ENCODE measurements around the gene ARNT2. TPM values are rescaled to one million over a fixed set of nuclear protein-coding genes. Genes with fewer than 3 reads are reported as not detected.

The ARNT2 gene
- total and polyA plus RNA-seq, 4 donors: 2.0 to 12.2 (median 5.5) TPM

DNA sequence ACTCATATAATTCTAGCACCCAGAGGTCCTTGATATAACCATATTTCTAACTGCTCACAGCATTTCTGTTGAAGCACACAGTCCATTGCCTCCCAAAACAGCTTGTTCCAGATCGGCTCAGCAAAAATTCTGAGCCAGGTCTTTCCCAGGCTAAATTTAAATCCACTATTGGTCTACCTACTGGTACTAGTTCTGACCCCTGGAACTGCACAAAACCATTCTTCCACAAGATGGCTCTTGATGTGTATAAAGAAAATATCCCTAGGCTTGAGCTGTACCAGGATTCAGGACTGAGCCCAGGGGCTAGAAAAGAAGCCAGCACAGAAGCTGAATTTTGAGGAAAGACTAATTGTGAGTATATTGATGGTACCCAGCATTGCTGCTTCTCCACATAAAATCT, 215.5 kb downstream of the ARNT2 start:
- peaks cover 0 to 5% (median 2%) of the 10 kb centered on the region in 4 donors for H3K9me3 ChIP-seq (ENCODE audit: control insufficient read depth in 4 of 4, insufficient read depth in 3 of 4, low read length in 3 of 4)
- H3K4me1 ChIP-seq (ENCODE audit: control insufficient read depth in 5 of 5, insufficient read depth in 5 of 5, low read length in 5 of 5): peaks cover 0 to 51% (median 25%) of the 10 kb centered on the region in 5 donors
- H3K4me3 ChIP-seq: no peak overlapping the region
- DNase-seq (peak in 2 of 3 donors; percentile 58 to 63), ATAC-seq (ENCODE audit: insufficient read depth, low FRiP score) (peak; percentile 35)
- WGBS, 2 donors: 59 to 76% methylated on average over 1 of the region's 1 CpG
- TF ChIP-seq, protein P1, sequence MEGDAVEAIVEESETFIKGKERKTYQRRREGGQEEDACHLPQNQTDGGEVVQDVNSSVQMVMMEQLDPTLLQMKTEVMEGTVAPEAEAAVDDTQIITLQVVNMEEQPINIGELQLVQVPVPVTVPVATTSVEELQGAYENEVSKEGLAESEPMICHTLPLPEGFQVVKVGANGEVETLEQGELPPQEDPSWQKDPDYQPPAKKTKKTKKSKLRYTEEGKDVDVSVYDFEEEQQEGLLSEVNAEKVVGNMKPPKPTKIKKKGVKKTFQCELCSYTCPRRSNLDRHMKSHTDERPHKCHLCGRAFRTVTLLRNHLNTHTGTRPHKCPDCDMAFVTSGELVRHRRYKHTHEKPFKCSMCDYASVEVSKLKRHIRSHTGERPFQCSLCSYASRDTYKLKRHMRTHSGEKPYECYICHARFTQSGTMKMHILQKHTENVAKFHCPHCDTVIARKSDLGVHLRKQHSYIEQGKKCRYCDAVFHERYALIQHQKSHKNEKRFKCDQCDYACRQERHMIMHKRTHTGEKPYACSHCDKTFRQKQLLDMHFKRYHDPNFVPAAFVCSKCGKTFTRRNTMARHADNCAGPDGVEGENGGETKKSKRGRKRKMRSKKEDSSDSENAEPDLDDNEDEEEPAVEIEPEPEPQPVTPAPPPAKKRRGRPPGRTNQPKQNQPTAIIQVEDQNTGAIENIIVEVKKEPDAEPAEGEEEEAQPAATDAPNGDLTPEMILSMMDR (IDR thresholded peaks at IDR 0.05; ENCODE audit: control extremely low read depth, extremely low read depth): no peak
- no peak overlapping the region for H3K27ac ChIP-seq (ENCODE audit: low read depth in 1 of 2, low read length in 1 of 2)
- no peak overlapping the region for H3K9ac ChIP-seq (ENCODE audit: insufficient read depth in 1 of 2, low read length in 2 of 2)
- no peaks in the 10 kb centered on the region for H3K27me3 ChIP-seq (ENCODE audit: control insufficient read depth in 3 of 3, insufficient read depth in 3 of 3, low read length in 2 of 3)
- H3K36me3 ChIP-seq (ENCODE audit: control insufficient read depth in 4 of 4, insufficient read depth in 4 of 4, low read length in 4 of 4): no peaks in the 10 kb centered on the region

DNA sequence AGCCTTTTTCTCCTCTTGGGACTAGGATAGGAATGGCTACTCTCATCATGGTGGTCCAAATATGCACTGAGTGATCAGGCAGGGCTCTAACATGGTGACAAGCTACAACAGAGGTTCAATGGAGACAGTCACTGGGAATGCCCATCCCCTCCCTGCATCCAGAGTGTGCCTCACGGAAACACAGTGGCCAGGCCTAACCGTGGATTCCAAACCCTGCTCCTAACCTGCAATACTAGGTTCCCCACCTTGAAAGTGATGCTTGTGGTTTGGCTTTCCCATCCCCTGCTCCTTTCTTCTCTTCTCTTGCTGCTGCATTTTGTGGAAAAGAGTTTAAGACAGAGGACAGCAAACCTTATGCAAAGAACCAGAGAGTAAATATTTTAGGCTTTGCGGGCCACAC, 216.0 kb downstream of the ARNT2 start:
- TF ChIP-seq, protein P1 (IDR thresholded peaks at IDR 0.05; ENCODE audit: control extremely low read depth, extremely low read depth): no peak
- DNase-seq (no peak), ATAC-seq (ENCODE audit: insufficient read depth, low FRiP score) (no peak)
- Histone ChIP-seq H3K27me3 (ENCODE audit: control insufficient read depth in 3 of 3, insufficient read depth in 3 of 3, low read length in 2 of 3) (no peaks in the 10 kb centered on the region), H3K36me3 (ENCODE audit: control insufficient read depth in 4 of 4, insufficient read depth in 4 of 4, low read length in 4 of 4) (no peaks in the 10 kb centered on the region), H3K9me3 (ENCODE audit: control insufficient read depth in 4 of 4, insufficient read depth in 3 of 4, low read length in 3 of 4) (peaks cover 0 to 5% (median 2%) of the 10 kb centered on the region in 4 donors), H3K9ac (ENCODE audit: insufficient read depth in 1 of 2, low read length in 2 of 2) (no peak overlapping the region), H3K4me1 (ENCODE audit: control insufficient read depth in 5 of 5, insufficient read depth in 5 of 5, low read length in 5 of 5) (peaks cover 0 to 47% (median 23%) of the 10 kb centered on the region in 5 donors), H3K4me3 (no peak overlapping the region), H3K27ac (ENCODE audit: low read depth in 1 of 2, low read length in 1 of 2) (no peak overlapping the region)
- 95 to 96% methylated on average over 3 of the region's 3 CpGs for WGBS, 2 donors

DNA sequence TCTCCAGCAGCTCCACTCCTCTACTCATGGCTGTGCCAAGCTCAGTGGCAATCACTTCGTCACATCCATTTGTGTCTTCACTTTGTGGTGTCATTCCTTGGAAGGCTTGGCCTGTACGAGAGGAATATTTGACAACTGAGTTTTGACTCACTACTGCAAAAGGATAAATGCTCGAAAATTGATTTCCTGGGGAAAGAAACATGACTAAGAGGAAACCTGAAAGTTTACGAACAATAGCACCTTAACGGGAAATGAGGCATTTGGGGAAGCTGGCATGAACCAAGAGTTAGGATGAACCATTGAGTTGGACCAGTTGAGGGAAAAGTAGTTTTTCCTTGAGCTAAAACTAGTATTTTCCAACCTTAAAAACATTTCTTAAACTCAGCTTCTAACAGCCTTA, 216.7 kb downstream of the ARNT2 start:
- no peaks in the 10 kb centered on the region for H3K27me3 ChIP-seq (ENCODE audit: control insufficient read depth in 3 of 3, insufficient read depth in 3 of 3, low read length in 2 of 3)
- peaks cover 0 to 5% (median 2%) of the 10 kb centered on the region in 4 donors for H3K9me3 ChIP-seq (ENCODE audit: control insufficient read depth in 4 of 4, insufficient read depth in 3 of 4, low read length in 3 of 4)
- no peak overlapping the region for H3K27ac ChIP-seq (ENCODE audit: low read depth in 1 of 2, low read length in 1 of 2)
- DNase-seq (no peak), ATAC-seq (ENCODE audit: insufficient read depth, low FRiP score) (no peak)
- WGBS, 2 donors: 82 to 86% methylated on average over 5 of the region's 5 CpGs
- peaks cover 0 to 39% (median 15%) of the 10 kb centered on the region in 5 donors for H3K4me1 ChIP-seq (ENCODE audit: control insufficient read depth in 5 of 5, insufficient read depth in 5 of 5, low read length in 5 of 5)
- H3K4me3 ChIP-seq: no peak overlapping the region
- H3K9ac ChIP-seq (ENCODE audit: insufficient read depth in 1 of 2, low read length in 2 of 2): no peak overlapping the region
- no peaks in the 10 kb centered on the region for H3K36me3 ChIP-seq (ENCODE audit: control insufficient read depth in 4 of 4, insufficient read depth in 4 of 4, low read length in 4 of 4)
- TF ChIP-seq, protein P1 (IDR thresholded peaks at IDR 0.05; ENCODE audit: control extremely low read depth, extremely low read depth): no peak

DNA sequence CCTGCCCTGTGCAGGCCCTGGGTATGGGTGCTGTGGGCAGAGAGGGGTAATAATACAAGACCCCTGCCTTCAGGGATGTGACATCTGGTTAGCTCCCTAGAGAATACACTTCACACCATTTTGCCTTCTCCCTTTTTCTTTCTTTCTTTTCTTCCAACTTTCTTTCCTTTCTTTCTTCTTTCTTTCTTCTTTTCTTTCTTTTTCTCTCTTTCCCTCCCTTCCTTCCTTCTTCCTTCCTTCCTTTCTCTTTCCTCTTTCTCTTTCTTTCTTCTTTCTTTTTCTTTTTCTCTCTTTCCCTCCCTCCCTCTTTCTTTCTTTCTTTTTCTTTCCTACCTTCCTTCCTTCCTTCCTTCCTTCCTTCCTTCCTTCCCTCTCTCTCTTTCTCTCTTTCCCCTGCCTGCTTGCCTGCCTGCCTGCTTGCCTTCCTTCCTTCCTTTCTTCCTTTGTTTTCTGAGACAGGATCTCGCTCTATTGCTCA, 222.5 kb downstream of the ARNT2 start:
- no peak for ATAC-seq (ENCODE audit: insufficient read depth, low FRiP score)
- Histone ChIP-seq H3K9ac (ENCODE audit: insufficient read depth in 1 of 2, low read length in 2 of 2) (no peak overlapping the region), H3K9me3 (ENCODE audit: control insufficient read depth in 4 of 4, insufficient read depth in 3 of 4, low read length in 3 of 4) (peaks cover 0 to 5% (median 2%) of the 10 kb centered on the region in 4 donors), H3K27me3 (ENCODE audit: control insufficient read depth in 3 of 3, insufficient read depth in 3 of 3, low read length in 2 of 3) (no peaks in the 10 kb centered on the region), H3K4me1 (ENCODE audit: control insufficient read depth in 5 of 5, insufficient read depth in 5 of 5, low read length in 5 of 5) (no peaks in the 10 kb centered on the region), H3K36me3 (ENCODE audit: control insufficient read depth in 4 of 4, insufficient read depth in 4 of 4, low read length in 4 of 4) (no peaks in the 10 kb centered on the region), H3K27ac (ENCODE audit: low read depth in 1 of 2, low read length in 1 of 2) (no peak overlapping the region), H3K4me3 (no peak overlapping the region)
- 95 to 100% methylated on average over 1 of the region's 1 CpG for WGBS, 2 donors
- TF ChIP-seq, protein P1 (IDR thresholded peaks at IDR 0.05; ENCODE audit: control extremely low read depth, extremely low read depth): no peak
- no peak for DNase-seq
